Pancreas (tissue), 10 donors: ENCODE data around the gene CD300C. TPM values are rescaled to one million over a fixed set of nuclear protein-coding genes. Genes with fewer than 3 reads are reported as not detected.

ENCODE experiments used
- ATAC-seq, 4 donors: fragments of 200-7000 bp; cut with Tn5 transposase; one replicate each; pipeline versions ENCODE4 v1.8.0 to v1.9.1; 2020; ENCODE audit warnings: mild to moderate bottlenecking in 4 of 4, moderate library complexity in 4 of 4
- DNase-seq, 6 donors: peaks; one replicate each; pipeline ENCODE4 v3.0.0-alpha.2; 2020
- FAIRE-seq: peaks from 2 replicates; lab custom pipeline; 2012; peaks lifted over from hg19 to GRCh38; lab: Jason Lieb, UNC
- H3K27ac ChIP-seq, 4 donors: fragments of 200-600 bp; sonication (generic); 1 replicate in 3 of 4; 2 replicates in 1 of 4; pipeline versions ENCODE4 v1.5.0 to v1.8.0; 2020
- H3K27me3 ChIP-seq, 4 donors: fragments of 200-600 bp; one replicate each; pipeline ENCODE4 v1.8.0; 2021
- H3K36me3 ChIP-seq, 3 donors: fragments of 200-600 bp; sonication (generic) in 1 of 3; one replicate each; pipeline versions ENCODE4 v1.5.0 to v1.8.0; 2020 to 2021
- H3K4me1 ChIP-seq, 3 donors: fragments of 200-600 bp; one replicate each; pipeline ENCODE4 v1.8.0; 2021
- H3K4me3 ChIP-seq, 4 donors: fragments of 200-600 bp; sonication (generic) in 2 of 4; one replicate each; pipeline versions ENCODE4 v1.5.0 to v1.8.0; 2020 to 2021
- H3K9me3 ChIP-seq, 4 donors: fragments of 200-600 bp; one replicate each; pipeline ENCODE4 v1.8.0; 2021
- CTCF ChIP-seq, 4 donors: fragments of 200-600 bp; sonication (generic) in 3 of 4; IDR thresholded peaks; one replicate each; pipeline versions ENCODE4 v1.5.0 to v1.8.0; 2021; ENCODE audit warnings: antibody characterized with exemption in 4 of 4
- WGBS, 2 donors: extraction: QIAGEN DNeasy Blood & Tissue Kit; methylation state at CpG; one replicate each; pipeline ENCODE4 v1.1.7; 2013; 5-methylcytosine and 5-hydroxymethylcytosine counted together
- intact Hi-C, 3 donors: fragments of 100-400 bp; cut with DNase I; formaldehyde crosslinking; loops; one replicate each; pipeline versions ENCODE4 v1.11.1 to v1.14.2; 2022
- polyA plus RNA-seq, 2 donors: library from polyadenylated mRNA; stranded (reverse); fragments of 200-250 nt; gene quantifications; one replicate each; pipeline ENCODE4 v1.2.3, GENCODE V29; 2013
- total RNA-seq, 6 donors: library from RNA; stranded (reverse); fragmentation: NEBNext Ultra II Directional in 4 of 6; extraction: Animal tissue kit (Norgen Biotek cat#: 25700) in 4 of 6; gene quantifications; one replicate each; pipeline versions ENCODE4 v1.2.1 to v1.2.4, GENCODE V29; 2021 to 2023
- donor health status: healthy with polysubstance abuse.
- donor health status: DM: no; HTN: no; CAD: no; lungs with moderate emphysema.
- donor health status: DM: no; HTN: no; CAD: no.
- donor health status: control.
- donor health status: control.
- donor health status: Bipolar disorder and iron deficiency.
- donor health status: DM: yes; HTN: yes; CAD: no.
- donor health status: DM: no; HTN: no; CAD: no.
- donor health status: DM: no; HTN: no; CAD: no.
- donor health status: DM: yes; HTN: yes; CAD: no.

The CD300C gene
- total and polyA plus RNA-seq, 8 donors, result 0.19 to 1.5 (median 0.22) TPM; not detected in 1

GRCh38 chr17:74536890-74537289 is 9.0 kb downstream of the CD300C start:
- WGBS, 2 donors, result 50 to 63% methylated on average over 3 of the region's 3 CpGs
- ATAC-seq (no peak), DNase-seq (no peak), FAIRE-seq (no peak)
- no peak for TF ChIP-seq CTCF (IDR thresholded peaks at IDR 0.05)
- H3K4me3 ChIP-seq, result no peak overlapping the region
- H3K36me3 ChIP-seq, result no peaks in the 10 kb centered on the region
- H3K4me1 ChIP-seq, result no peaks in the 10 kb centered on the region
- H3K27me3 ChIP-seq, result peaks cover 0 to 6% (median 0%) of the 10 kb centered on the region in 4 donors
- H3K9me3 ChIP-seq, result no peaks in the 10 kb centered on the region
- H3K27ac ChIP-seq, result no peak overlapping the region
- intact Hi-C loops, result no loop called here

GRCh38 chr17:74532115-74532514 is 13.8 kb downstream of the CD300C start:
- Histone ChIP-seq H3K4me3 (no peak overlapping the region), H3K27ac (peak overlapping the region in 1 of 4 donors; percentile 16), H3K36me3 (no peaks in the 10 kb centered on the region), H3K27me3 (peaks cover 0 to 6% (median 0%) of the 10 kb centered on the region in 4 donors), H3K4me1 (no peaks in the 10 kb centered on the region), H3K9me3 (no peaks in the 10 kb centered on the region)
- DNase-seq, result peak in 2 of 6 donors; percentile 13 to 56
- FAIRE-seq, result no peak
- peak in 3 of 4 donors; percentile 24 to 78 (median 60) for ATAC-seq
- 52 to 65% methylated on average over 10 of the region's 10 CpGs for WGBS, 2 donors
- TF ChIP-seq CTCF (IDR thresholded peaks at IDR 0.05), result no peak
- intact Hi-C loops, result no loop called here

GRCh38 chr17:74531231-74531761 is 14.6 kb downstream of the CD300C start, which contains the start of gene CD300LB:
CD300LB (minus strand) TSS chr17:74531475; CDS start chr17:74531350, 125 bp downstream.
- peak in 2 of 4 donors; percentile 35 to 37 for ATAC-seq

GRCh38 chr17:74530831-74531150 is 15.1 kb downstream of the CD300C start:
- DNase-seq (peak in 1 of 6 donors; percentile 18), FAIRE-seq (no peak), ATAC-seq (no peak)
- Histone ChIP-seq H3K27ac (no peak overlapping the region), H3K36me3 (no peaks in the 10 kb centered on the region), H3K27me3 (peaks cover 0 to 5% (median 0%) of the 10 kb centered on the region in 4 donors), H3K4me3 (no peak overlapping the region), H3K9me3 (no peaks in the 10 kb centered on the region), H3K4me1 (no peaks in the 10 kb centered on the region)
- 45 to 70% methylated on average over 5 of the region's 5 CpGs for WGBS, 2 donors
- intact Hi-C loops, result no loop called here
- TF ChIP-seq CTCF (IDR thresholded peaks at IDR 0.05), result no peak

More at GRCh38 chr17:74531231-74531761, 14.6 kb downstream of the CD300C start, which contains the start of gene CD300LB:
- Histone ChIP-seq H3K27ac (no peak within 1 kb of the TSS), H3K9me3 (no peaks in the 10 kb centered on the region), H3K4me1 (no peaks in the 10 kb centered on the region), H3K36me3 (no peaks in the 10 kb centered on the region), H3K27me3 (peaks cover 0 to 6% (median 0%) of the 10 kb centered on the region in 4 donors), H3K4me3 (no peak within 1 kb of the TSS)
- intact Hi-C loops, result no loop called here
- WGBS, 2 donors, result 42 to 47% methylated on average over 10 of the region's 10 CpGs
- DNase-seq (peak in 2 of 6 donors; percentile 5 to 53), FAIRE-seq (no peak)
- no peak for TF ChIP-seq CTCF (IDR thresholded peaks at IDR 0.05)

- intact Hi-C loops, result no loop called here
- no peak for FAIRE-seq
- H3K9me3 ChIP-seq, result no peaks in the 10 kb centered on the region
- H3K4me3 ChIP-seq, result no peak overlapping the region
- no peaks in the 10 kb centered on the region for H3K4me1 ChIP-seq
- H3K27me3 ChIP-seq, result no peaks in the 10 kb centered on the region
- TF ChIP-seq CTCF (IDR thresholded peaks at IDR 0.05), result no peak
- DNase-seq, result peak in 1 of 6 donors; percentile 31
- no peak for ATAC-seq
- no peaks in the 10 kb centered on the region for H3K36me3 ChIP-seq
- no peak overlapping the region for H3K27ac ChIP-seq
- 47 to 64% methylated on average over 5 of the region's 5 CpGs for WGBS, 2 donors
These were observed 16.7 kb downstream of the CD300C start for GRCh38 chr17:74529243-74529642.
